Neural progenitor cell (in vitro differentiated cells): ENCODE results near the gene PCSK2. TPM values are rescaled to one million over a fixed set of nuclear protein-coding genes. Genes with fewer than 3 reads are reported as not detected.

Experiments
- DNase-seq: peaks from one replicate; pipeline ENCODE4 v3.0.0-alpha.2; 2016; ENCODE audit warnings: low spot score
- H2AFZ ChIP-seq: fragments of 200-600 bp; sonication (generic); replicated peaks from 2 replicates; pipeline ENCODE4 v1.6.1; 2016; ENCODE audit warnings: antibody characterized with exemption
- H3F3A ChIP-seq: fragments of 200-600 bp; sonication (generic); 2 replicates; pipeline ENCODE4 v1.6.1; 2016; ENCODE audit warnings: antibody characterized with exemption, low read depth
- H3K27ac ChIP-seq: fragments of 200-600 bp; sonication (generic); 2 replicates; pipeline ENCODE4 v1.5.1; 2016; ENCODE audit warnings: mild to moderate bottlenecking
- H3K27me3 ChIP-seq: fragments of 200-600 bp; sonication (generic); 2 replicates; pipeline ENCODE4 v1.6.1; 2016; ENCODE audit warnings: mild to moderate bottlenecking, moderate library complexity
- H3K36me3 ChIP-seq: fragments of 200-600 bp; sonication (generic); 2 replicates; pipeline ENCODE4 v1.5.1; 2016
- H3K4me1 ChIP-seq: fragments of 200-600 bp; sonication (generic); 2 replicates; pipeline ENCODE4 v1.6.1; 2016; ENCODE audit warnings: mixed run types
- H3K4me2 ChIP-seq: fragments of 200-600 bp; sonication (generic); 2 replicates; pipeline ENCODE4 v1.6.1; 2016
- H3K4me3 ChIP-seq: fragments of 200-600 bp; sonication (generic); 2 replicates; pipeline ENCODE4 v1.5.1; 2016
- H3K79me2 ChIP-seq: fragments of 200-600 bp; sonication (generic); 2 replicates; pipeline ENCODE4 v1.6.1; 2016; ENCODE audit warnings: low read depth
- H3K9ac ChIP-seq: fragments of 200-600 bp; sonication (generic); 2 replicates; pipeline ENCODE4 v1.6.1; 2016
- H3K9me3 ChIP-seq: fragments of 200-600 bp; sonication (generic); 2 replicates; pipeline ENCODE4 v1.5.1; 2016; ENCODE audit warnings: low read depth
- H4K20me1 ChIP-seq: fragments of 200-600 bp; sonication (generic); 2 replicates; pipeline ENCODE4 v1.6.1; 2016; ENCODE audit warnings: low read depth
- H3K27ac Mint-ChIP-seq: 3 replicates; pipeline ENCODE4 v1.8.0; 2021; ENCODE audit warnings: mixed read lengths
- H3K27me3 Mint-ChIP-seq: 2 replicates; pipeline ENCODE4 v1.8.0; 2022; ENCODE audit warnings: low read depth, mild to moderate bottlenecking, inconsistent platforms, moderate library complexity, mixed read lengths; ENCODE audit not compliant: insufficient read depth
- H3K36me3 Mint-ChIP-seq: 3 replicates; pipeline ENCODE4 v1.8.0; 2021; ENCODE audit warnings: mixed read lengths
- H3K4me1 Mint-ChIP-seq: 3 replicates; pipeline ENCODE4 v1.8.0; 2021; ENCODE audit warnings: mixed read lengths
- H3K4me3 Mint-ChIP-seq: 3 replicates; pipeline ENCODE4 v1.8.0; 2021; ENCODE audit warnings: mild to moderate bottlenecking, moderate library complexity, mixed read lengths
- H3K9me3 Mint-ChIP-seq: 3 replicates; pipeline ENCODE4 v1.8.0; 2020; ENCODE audit warnings: mixed read lengths
- EZH2 ChIP-seq: fragments of 200-600 bp; sonication (generic); IDR thresholded peaks from 2 replicates; pipeline ENCODE4 v1.6.1; 2017; ENCODE audit warnings: antibody characterized with exemption, mild to moderate bottlenecking, moderate library complexity
- EZH2phosphoT487 ChIP-seq: fragments of 200-600 bp; sonication (generic); IDR thresholded peaks from 2 replicates; pipeline ENCODE4 v1.6.1; 2017; ENCODE audit warnings: antibody characterized with exemption
- total RNA-seq: library from RNA; depleted of rRNA; stranded (reverse); fragments of >200 nt; gene quantifications from 2 replicates; pipeline ENCODE4 v1.2.3, GENCODE V29; 2015; ENCODE audit warnings: low replicate concordance
- TF ChIP-seq, protein P1 (sequence below): fragments of 200-600 bp; sonication (generic); IDR thresholded peaks from 2 replicates; pipeline ENCODE4 v1.5.1; 2017; ENCODE audit warnings: antibody characterized with exemption, mild to moderate bottlenecking

The PCSK2 gene
- total RNA-seq, 1 donor from 2014 or later: 0.07 TPM

DNA sequence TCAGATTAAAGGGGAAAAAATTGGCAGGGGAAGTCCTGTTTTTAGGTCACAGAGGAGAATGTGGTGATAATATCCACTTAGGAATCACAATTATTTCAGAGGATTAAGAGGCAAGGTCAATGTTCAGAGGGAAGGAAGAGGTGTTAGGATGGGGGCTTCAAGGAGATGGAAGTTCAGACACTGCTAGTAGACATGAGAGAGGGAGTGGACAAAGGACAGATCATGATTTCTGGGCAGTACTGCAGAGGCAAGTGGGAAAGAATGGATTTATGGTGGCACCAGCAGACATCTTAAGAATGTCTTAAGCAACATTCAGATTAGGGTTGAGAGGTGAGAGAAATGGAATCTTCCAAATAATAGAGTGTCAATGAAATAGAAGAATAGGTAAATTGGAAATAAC lies 9.9 kb downstream of the PCSK2 start:
- H4K20me1 ChIP-seq: no peaks in the 10 kb centered on the region
- TF ChIP-seq, protein P1, sequence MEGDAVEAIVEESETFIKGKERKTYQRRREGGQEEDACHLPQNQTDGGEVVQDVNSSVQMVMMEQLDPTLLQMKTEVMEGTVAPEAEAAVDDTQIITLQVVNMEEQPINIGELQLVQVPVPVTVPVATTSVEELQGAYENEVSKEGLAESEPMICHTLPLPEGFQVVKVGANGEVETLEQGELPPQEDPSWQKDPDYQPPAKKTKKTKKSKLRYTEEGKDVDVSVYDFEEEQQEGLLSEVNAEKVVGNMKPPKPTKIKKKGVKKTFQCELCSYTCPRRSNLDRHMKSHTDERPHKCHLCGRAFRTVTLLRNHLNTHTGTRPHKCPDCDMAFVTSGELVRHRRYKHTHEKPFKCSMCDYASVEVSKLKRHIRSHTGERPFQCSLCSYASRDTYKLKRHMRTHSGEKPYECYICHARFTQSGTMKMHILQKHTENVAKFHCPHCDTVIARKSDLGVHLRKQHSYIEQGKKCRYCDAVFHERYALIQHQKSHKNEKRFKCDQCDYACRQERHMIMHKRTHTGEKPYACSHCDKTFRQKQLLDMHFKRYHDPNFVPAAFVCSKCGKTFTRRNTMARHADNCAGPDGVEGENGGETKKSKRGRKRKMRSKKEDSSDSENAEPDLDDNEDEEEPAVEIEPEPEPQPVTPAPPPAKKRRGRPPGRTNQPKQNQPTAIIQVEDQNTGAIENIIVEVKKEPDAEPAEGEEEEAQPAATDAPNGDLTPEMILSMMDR: no peak
- TF ChIP-seq EZH2: no peak
- TF ChIP-seq EZH2phosphoT487: no peak
- Mint-ChIP-seq H3K4me1 (no peaks in the 10 kb centered on the region), H3K9me3 (no peaks in the 10 kb centered on the region), H3K27me3 (peaks cover 4% of the 10 kb centered on the region), H3K4me3 (no peak overlapping the region), H3K36me3 (no peaks in the 10 kb centered on the region), H3K27ac (no peak overlapping the region)
- H3K4me3 ChIP-seq: no peak overlapping the region
- H2AFZ ChIP-seq: no peak overlapping the region
- no peaks in the 10 kb centered on the region for H3K27me3 ChIP-seq
- no peaks in the 10 kb centered on the region for H3K36me3 ChIP-seq
- no peaks in the 10 kb centered on the region for H3K79me2 ChIP-seq
- no peak overlapping the region for H3K4me2 ChIP-seq
- DNase-seq: no peak
- no peaks in the 10 kb centered on the region for H3K9me3 ChIP-seq
- no peaks in the 10 kb centered on the region for H3K4me1 ChIP-seq
- H3K27ac ChIP-seq: no peak overlapping the region
- no peaks in the 10 kb centered on the region for H3F3A ChIP-seq
- H3K9ac ChIP-seq: no peak overlapping the region

DNA sequence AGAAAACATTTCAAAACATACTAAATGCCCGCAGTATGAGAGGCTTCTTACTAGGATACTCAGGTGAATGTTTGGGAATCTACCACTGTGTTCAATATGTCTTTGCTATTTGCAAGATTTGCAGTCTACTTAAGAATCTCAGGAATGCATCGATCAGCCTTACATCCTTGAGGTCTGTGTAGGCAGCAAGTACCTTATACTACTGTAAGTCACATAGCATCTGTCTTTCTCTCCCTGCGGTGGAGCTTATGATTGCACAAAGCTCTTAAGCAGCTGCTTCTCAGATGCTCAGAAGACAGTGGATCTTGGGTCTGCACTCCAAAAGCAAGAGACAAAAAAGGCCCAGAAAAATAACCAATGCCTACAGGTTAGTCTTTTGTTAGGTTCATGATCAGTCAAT lies 21.4 kb downstream of the PCSK2 start:
- Mint-ChIP-seq H3K4me3 (no peak overlapping the region), H3K27me3 (no peaks in the 10 kb centered on the region), H3K27ac (no peak overlapping the region), H3K4me1 (peaks cover 15% of the 10 kb centered on the region), H3K36me3 (no peaks in the 10 kb centered on the region), H3K9me3 (no peaks in the 10 kb centered on the region)
- TF ChIP-seq, protein P1: no peak
- TF ChIP-seq EZH2: no peak
- no peak for TF ChIP-seq EZH2phosphoT487
- Histone ChIP-seq H3K4me1 (no peaks in the 10 kb centered on the region), H3K9me3 (no peaks in the 10 kb centered on the region), H3K36me3 (no peaks in the 10 kb centered on the region), H3K79me2 (no peaks in the 10 kb centered on the region), H3F3A (no peaks in the 10 kb centered on the region), H3K27ac (no peak overlapping the region), H4K20me1 (no peaks in the 10 kb centered on the region), H3K4me3 (no peak overlapping the region), H3K27me3 (no peaks in the 10 kb centered on the region), H3K9ac (no peak overlapping the region), H3K4me2 (no peak overlapping the region), H2AFZ (no peak overlapping the region)
- DNase-seq: no peak

DNA sequence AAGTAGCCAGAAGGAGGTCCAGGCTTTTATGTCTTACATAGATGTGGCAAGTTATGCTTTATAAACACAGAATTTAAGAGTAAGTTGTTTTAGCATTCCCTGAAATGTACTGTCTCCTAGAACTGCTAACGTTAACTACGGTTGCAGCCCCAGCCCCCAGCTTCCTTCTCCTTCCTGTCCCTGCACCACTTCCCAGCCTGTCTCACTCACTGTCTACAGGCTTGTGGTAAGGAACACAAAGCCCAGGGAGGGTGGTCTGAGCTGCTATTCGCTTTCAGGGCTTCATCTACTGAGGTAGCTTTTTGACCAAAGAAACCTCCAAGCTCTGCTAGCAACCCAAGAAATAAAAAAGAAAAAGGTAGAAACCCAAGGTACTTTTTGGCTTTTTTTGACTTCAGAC lies 35.9 kb downstream of the PCSK2 start:
- Histone ChIP-seq H3K9me3 (no peaks in the 10 kb centered on the region), H2AFZ (peak overlapping the region; percentile 80), H3K4me3 (no peak overlapping the region), H3F3A (no peaks in the 10 kb centered on the region), H3K4me1 (peaks cover 4% of the 10 kb centered on the region), H3K79me2 (no peaks in the 10 kb centered on the region), H3K4me2 (no peak overlapping the region), H3K9ac (no peak overlapping the region), H3K36me3 (no peaks in the 10 kb centered on the region), H3K27me3 (no peaks in the 10 kb centered on the region), H3K27ac (no peak overlapping the region), H4K20me1 (no peaks in the 10 kb centered on the region)
- Mint-ChIP-seq H3K27me3 (no peaks in the 10 kb centered on the region), H3K4me3 (no peak overlapping the region), H3K27ac (no peak overlapping the region), H3K9me3 (no peaks in the 10 kb centered on the region), H3K36me3 (no peaks in the 10 kb centered on the region), H3K4me1 (peaks cover 7% of the 10 kb centered on the region)
- no peak for TF ChIP-seq EZH2phosphoT487
- no peak for TF ChIP-seq EZH2
- TF ChIP-seq, protein P1: no peak
- peak; percentile 31 for DNase-seq
